Measurements from ENCODE around the gene CNR2.

DNA sequence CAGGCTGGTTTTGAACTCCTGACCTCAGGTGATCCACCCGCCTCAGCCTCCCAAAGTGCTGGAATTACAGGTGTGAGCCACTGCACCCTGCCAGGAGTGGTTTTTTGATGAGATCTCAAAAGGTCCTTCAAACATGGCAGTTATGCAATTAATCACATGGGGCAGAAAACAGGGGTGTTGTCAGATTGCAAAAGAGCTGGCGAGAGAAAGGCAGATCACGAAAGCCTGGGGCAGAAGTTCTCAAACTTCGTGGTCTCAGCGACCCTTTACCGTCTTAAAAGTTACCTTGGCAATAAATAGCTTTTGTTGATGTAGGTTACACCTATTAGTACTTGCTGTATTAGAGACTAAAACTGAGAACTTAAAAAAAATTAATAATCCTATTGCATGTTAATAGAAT lies 16.1 kb downstream of the CNR2 start:
- TF ChIP-seq CTCF (IDR thresholded peaks at IDR 0.05; ENCODE audit: borderline replicate concordance, extremely low read depth, low read length, poor library complexity, severe bottlenecking) (no peak), EZH2 (IDR thresholded peaks at IDR 0.05; ENCODE audit: borderline replicate concordance, low read depth, low read length, severe bottlenecking) (no peak)
